WERI-Rb-1 (cell line): Measurements from ENCODE around the gene C9orf85.

Source experiments
- DNase-seq: peaks from one replicate; pipeline ENCODE4 v3.0.0-alpha.2; 2020
- H3K27ac ChIP-seq: fragments of 250-450 bp; sonication (Bioruptor Pico); 2 replicates; pipeline ENCODE4 v1.5.1; 2020; ENCODE audit warnings: mild to moderate bottlenecking, moderate library complexity
- H3K27me3 ChIP-seq: fragments of 250-450 bp; sonication (Bioruptor Pico); 2 replicates; pipeline ENCODE4 v1.5.1; 2021; ENCODE audit warnings: mild to moderate bottlenecking, low read depth, moderate library complexity; ENCODE audit not compliant: insufficient read depth, severe bottlenecking
- H3K36me3 ChIP-seq: fragments of 250-450 bp; sonication (Bioruptor Pico); 2 replicates; pipeline ENCODE4 v1.5.1; 2020; ENCODE audit warnings: mild to moderate bottlenecking, moderate library complexity
- H3K4me3 ChIP-seq: 2 replicates; pipeline ENCODE4 v1.5.1; 2011; ENCODE audit warnings: low read depth, mild to moderate bottlenecking, control low read depth, low read length
- H3K9me3 ChIP-seq: fragments of 250-450 bp; sonication (Bioruptor Pico); 2 replicates; pipeline ENCODE4 v1.5.1; 2021; ENCODE audit warnings: mild to moderate bottlenecking, moderate library complexity; ENCODE audit not compliant: severe bottlenecking
- CTCF ChIP-seq: IDR thresholded peaks from 2 replicates; pipeline ENCODE4 v1.5.1; 2011; ENCODE audit warnings: low read depth, mild to moderate bottlenecking, control low read depth, inconsistent platforms, low read length

The C9orf85 gene

DNA sequence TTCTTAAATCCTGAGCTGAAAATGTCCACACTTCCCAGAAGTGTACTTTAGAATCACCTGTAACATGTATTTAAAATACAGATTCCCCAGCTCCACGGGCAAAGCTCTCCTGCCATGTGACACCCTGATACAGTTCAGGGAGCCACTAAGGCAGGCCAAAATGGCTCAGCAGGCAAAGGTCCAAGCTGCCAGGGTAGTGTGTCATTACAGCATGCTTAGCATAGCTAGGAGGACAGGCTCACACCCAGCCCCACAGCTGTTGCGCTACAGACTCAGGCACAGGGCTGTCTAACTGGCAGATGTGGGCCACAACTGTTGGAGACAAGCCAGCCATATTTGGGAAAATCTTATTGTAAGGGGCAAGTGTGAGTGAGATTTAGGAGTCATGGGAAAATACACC is 73.0 kb downstream of the C9orf85 start:
- no peak for TF ChIP-seq CTCF
- Histone ChIP-seq H3K9me3 (no peaks in the 10 kb centered on the region), H3K27ac (no peak overlapping the region), H3K27me3 (no peaks in the 10 kb centered on the region), H3K36me3 (no peaks in the 10 kb centered on the region), H3K4me3 (no peak overlapping the region)
- DNase-seq, result no peak

DNA sequence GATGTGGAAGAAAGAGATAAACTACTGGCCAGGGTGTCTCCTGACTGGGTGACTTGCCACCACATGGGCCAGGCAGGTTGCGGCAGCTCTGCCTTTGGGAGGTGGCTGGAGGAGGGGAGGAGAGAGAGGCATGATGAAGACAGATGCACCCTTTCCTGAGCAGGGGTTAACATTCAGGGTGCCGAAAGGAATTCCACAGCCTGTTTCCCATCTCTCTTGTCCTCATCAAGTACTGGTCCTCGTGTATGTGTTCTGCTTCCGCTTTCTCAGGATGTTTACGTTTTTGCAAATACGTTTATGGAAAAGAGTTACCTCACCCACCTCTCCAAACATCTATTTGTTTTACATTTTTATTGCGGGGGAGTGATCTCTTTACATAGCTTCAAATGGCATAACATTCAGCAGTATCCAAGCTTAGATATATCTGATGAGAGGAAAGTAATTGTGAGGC is 73.4 kb downstream of the C9orf85 start:
- no peak for TF ChIP-seq CTCF
- no peak for DNase-seq

DNA sequence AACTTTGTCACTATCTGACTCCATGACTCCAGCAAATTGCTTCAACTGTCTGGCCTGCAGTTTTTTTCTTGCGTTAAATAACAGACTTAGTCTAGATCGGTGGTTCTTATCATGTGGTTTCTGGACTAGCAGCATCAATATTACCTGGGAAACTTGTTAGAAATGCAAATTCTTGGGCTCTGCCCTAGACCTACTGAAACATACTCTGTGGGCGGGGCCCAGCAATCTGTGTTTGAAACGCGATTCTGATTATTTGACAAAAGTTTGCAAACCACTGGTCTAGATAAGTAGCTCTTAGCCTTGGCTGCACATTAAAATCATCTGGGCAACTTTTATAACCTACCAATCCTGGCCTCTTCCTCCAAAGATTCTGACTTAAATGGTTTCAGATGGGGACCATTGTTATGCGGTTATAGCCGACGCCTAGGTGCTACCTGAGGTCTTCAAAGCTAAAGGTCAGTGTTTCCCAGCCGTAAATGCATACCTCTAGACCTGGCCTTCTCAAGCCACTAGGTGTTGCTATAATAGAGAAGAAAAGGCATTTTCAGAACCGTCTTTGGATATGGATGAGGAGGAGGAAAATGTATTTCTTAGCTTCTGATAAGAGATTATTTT is 74.0 kb downstream of the C9orf85 start:
- Histone ChIP-seq H3K4me3 (no peak overlapping the region), H3K27ac (no peak overlapping the region), H3K9me3 (no peaks in the 10 kb centered on the region), H3K36me3 (no peaks in the 10 kb centered on the region), H3K27me3 (no peaks in the 10 kb centered on the region)
- DNase-seq, result no peak
- TF ChIP-seq CTCF, result peak; percentile 31; the same call in 1 of the 2 replicates

More for the DNA sequence above, 73.4 kb downstream of the C9orf85 start:
- H3K27me3 ChIP-seq, result no peaks in the 10 kb centered on the region
- no peaks in the 10 kb centered on the region for H3K9me3 ChIP-seq
- H3K36me3 ChIP-seq, result no peaks in the 10 kb centered on the region
- H3K27ac ChIP-seq, result no peak overlapping the region
- no peak overlapping the region for H3K4me3 ChIP-seq

- Histone ChIP-seq H3K4me3 (no peak overlapping the region), H3K27me3 (no peaks in the 10 kb centered on the region), H3K27ac (no peak overlapping the region), H3K9me3 (no peaks in the 10 kb centered on the region), H3K36me3 (no peaks in the 10 kb centered on the region)
- DNase-seq, result no peak
- no peak for TF ChIP-seq CTCF
Measured at GRCh38 chr9:71986900-71987299, 75.5 kb downstream of the C9orf85 start.

GRCh38 chr9:71987471-71988371 is 76.3 kb downstream of the C9orf85 start:
- no peak for TF ChIP-seq CTCF
- no peak overlapping the region for H3K27ac ChIP-seq

More at GRCh38 chr9:71987471-71988371, 76.3 kb downstream of the C9orf85 start:
- Histone ChIP-seq H3K27me3 (no peaks in the 10 kb centered on the region), H3K4me3 (no peak overlapping the region), H3K9me3 (no peaks in the 10 kb centered on the region), H3K36me3 (no peaks in the 10 kb centered on the region)
- DNase-seq, result no peak
